NCI-H2029 (cell line): ENCODE results near the gene CAP2.

ENCODE experiments used
- DNase-seq: peaks from one replicate; lab custom pipeline; 2025; lab: John Stamatoyannopoulos, UW

The CAP2 gene

GRCh38 chr6:17392978-17393891, at the start of gene CAP2:
Gene CAP2 (plus strand): TSS chr6:17393595. CDS start chr6:17421556, 27,961 bp downstream.
- peak; percentile 23 for DNase-seq

- DNase-seq = no peak
Observed at GRCh38 chr6:17347012-17347411, 46.4 kb upstream of the CAP2 start.

GRCh38 chr6:17349427-17349826, 44.0 kb upstream of the CAP2 start:
- DNase-seq = no peak

GRCh38 chr6:17352302-17352701, 41.1 kb upstream of the CAP2 start:
- no peak for DNase-seq

- no peak for DNase-seq
Observed at GRCh38 chr6:17353440-17354175, 39.8 kb upstream of the CAP2 start.

- no peak for DNase-seq
Observed at GRCh38 chr6:17354700-17355403, 38.5 kb upstream of the CAP2 start.

- no peak for DNase-seq
Observed at GRCh38 chr6:17355404-17355774, 38.0 kb upstream of the CAP2 start.

GRCh38 chr6:17358515-17358914, 34.9 kb upstream of the CAP2 start:
- no peak for DNase-seq

- DNase-seq = no peak
Observed at GRCh38 chr6:17360564-17360963, 32.8 kb upstream of the CAP2 start.

GRCh38 chr6:17361013-17361412, 32.4 kb upstream of the CAP2 start:
- DNase-seq = no peak

GRCh38 chr6:17365961-17366360, 27.4 kb upstream of the CAP2 start:
- DNase-seq = no peak

- no peak for DNase-seq
Observed at GRCh38 chr6:17367868-17368267, 25.5 kb upstream of the CAP2 start.

- no peak for DNase-seq
Observed at GRCh38 chr6:17381424-17382147, 11.8 kb upstream of the CAP2 start.

GRCh38 chr6:17385660-17386059, 7.7 kb upstream of the CAP2 start:
- DNase-seq = no peak

- DNase-seq = no peak
Observed at GRCh38 chr6:17388365-17388764, 5.0 kb upstream of the CAP2 start.

GRCh38 chr6:17389274-17389847, 4.0 kb upstream of the CAP2 start:
- no peak for DNase-seq

- DNase-seq = no peak
Observed at GRCh38 chr6:17390276-17390675, 3.1 kb upstream of the CAP2 start.

GRCh38 chr6:17391976-17392375, 1.4 kb upstream of the CAP2 start:
- DNase-seq = no peak

GRCh38 chr6:17393892-17394631, 667 bp downstream of the CAP2 start:
- DNase-seq = no peak

- no peak for DNase-seq
Observed at GRCh38 chr6:17395112-17395511, 1.7 kb downstream of the CAP2 start.

- no peak for DNase-seq
Observed at GRCh38 chr6:17396256-17396655, 2.9 kb downstream of the CAP2 start.
